ENCODE measurements around the gene HLA-DOA. TPM values are rescaled to one million over a fixed set of nuclear protein-coding genes. Genes with fewer than 3 reads are reported as not detected.

The HLA-DOA gene
- total and polyA plus RNA-seq, 2 experiments from 2014 or later, result 0.74 TPM; not detected in 1

DNA sequence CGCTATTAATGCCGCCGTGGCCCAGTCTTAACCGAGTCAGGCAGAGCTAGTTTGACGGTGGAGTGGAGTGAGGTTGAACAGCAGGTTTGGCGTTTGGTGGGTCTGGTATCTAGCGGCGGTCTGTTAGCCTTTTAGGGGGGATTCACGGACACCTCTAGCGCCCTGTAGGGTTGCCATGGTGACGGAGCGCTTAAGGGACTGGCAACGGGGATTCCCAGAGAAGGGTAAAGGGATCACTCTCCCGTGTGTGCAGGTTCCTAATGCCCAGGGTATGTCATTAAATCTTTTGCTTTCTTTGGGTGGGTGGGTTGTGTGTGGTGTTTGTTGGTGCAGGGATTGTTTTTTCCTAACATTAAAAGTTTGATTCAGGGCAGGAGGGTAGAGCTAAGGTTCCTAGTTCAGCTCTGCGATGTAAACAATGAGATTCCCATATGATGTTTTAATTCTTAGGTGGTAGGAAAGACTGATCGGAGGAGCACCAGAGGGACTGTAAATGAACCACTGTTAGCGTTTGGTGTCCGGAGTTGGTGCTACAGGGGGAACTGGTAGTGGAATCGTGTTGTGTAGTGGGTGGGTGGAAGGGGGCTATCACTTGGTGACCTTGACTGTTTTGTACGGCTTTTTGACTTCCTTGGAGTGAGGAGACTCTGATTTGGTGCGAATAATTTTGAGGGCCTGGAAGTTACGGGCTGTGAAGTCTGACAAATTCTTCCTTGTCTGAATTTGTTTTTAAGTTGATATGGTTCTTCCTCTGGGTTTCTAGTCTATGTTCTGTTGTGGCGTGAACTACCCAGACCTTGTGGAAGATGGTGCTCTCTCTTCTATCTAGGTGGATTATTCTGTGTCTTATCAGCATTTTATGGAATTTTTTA lies 36.0 kb downstream of the HLA-DOA start:
- TF ChIP-seq, protein P1, sequence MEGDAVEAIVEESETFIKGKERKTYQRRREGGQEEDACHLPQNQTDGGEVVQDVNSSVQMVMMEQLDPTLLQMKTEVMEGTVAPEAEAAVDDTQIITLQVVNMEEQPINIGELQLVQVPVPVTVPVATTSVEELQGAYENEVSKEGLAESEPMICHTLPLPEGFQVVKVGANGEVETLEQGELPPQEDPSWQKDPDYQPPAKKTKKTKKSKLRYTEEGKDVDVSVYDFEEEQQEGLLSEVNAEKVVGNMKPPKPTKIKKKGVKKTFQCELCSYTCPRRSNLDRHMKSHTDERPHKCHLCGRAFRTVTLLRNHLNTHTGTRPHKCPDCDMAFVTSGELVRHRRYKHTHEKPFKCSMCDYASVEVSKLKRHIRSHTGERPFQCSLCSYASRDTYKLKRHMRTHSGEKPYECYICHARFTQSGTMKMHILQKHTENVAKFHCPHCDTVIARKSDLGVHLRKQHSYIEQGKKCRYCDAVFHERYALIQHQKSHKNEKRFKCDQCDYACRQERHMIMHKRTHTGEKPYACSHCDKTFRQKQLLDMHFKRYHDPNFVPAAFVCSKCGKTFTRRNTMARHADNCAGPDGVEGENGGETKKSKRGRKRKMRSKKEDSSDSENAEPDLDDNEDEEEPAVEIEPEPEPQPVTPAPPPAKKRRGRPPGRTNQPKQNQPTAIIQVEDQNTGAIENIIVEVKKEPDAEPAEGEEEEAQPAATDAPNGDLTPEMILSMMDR (IDR thresholded peaks at IDR 0.05; ENCODE audit: low read depth, low read length), result no peak
- DNase-seq (ENCODE audit: low read depth in 1 of 2, low spot score in 1 of 2), result peak in 1 of 2 donors; percentile 76
- Histone ChIP-seq H3K4me1 (ENCODE audit: low read depth) (peaks cover 8% of the 10 kb centered on the region), H3K27ac (peak overlapping the region; percentile 80), H3K9me3 (ENCODE audit: low read depth) (no peaks in the 10 kb centered on the region), H3K27me3 (no peaks in the 10 kb centered on the region), H3K4me3 (peak overlapping the region; percentile 96), H3K36me3 (peaks cover 40% of the 10 kb centered on the region)

DNA sequence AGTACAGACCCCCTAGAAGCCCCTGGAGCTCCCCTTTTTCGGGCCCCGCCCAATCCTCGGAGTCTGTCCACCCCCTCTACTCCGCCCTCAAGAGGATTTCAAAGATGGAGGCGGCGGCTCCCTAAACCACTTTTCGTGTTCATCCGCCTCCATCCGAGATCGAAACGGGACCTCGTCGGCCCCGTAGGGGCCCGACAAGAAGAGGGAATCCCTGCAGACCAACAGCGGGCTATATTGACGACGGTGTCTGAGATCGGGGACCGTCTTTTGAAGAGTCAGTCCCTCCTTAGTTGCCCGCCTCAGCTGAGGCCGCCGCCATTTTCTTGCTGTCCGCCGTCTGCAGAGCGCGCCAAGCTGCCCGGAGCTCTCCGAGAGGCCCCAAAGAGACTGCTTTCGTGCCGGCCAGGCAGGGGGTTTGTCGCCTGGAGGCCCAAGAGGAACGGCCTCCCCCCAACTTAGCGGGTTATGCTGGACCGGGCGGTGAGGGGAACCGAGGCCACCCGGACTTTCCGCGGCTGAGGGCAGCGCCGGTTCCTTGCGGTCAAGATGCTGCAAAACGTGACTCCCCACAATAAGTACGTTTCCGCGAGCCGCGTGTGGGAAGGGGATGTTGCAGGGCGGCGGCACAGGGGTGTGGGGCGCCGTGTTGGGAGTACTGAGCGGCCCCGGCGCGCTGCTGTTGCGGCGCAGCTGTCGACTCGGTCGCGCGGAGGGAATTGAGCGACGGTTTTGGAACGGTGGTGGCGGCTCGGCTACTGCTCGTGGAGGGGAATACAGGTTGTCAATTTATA lies 36.8 kb downstream of the HLA-DOA start:
- peaks cover 32% of the 10 kb centered on the region for H3K36me3 ChIP-seq

DNA sequence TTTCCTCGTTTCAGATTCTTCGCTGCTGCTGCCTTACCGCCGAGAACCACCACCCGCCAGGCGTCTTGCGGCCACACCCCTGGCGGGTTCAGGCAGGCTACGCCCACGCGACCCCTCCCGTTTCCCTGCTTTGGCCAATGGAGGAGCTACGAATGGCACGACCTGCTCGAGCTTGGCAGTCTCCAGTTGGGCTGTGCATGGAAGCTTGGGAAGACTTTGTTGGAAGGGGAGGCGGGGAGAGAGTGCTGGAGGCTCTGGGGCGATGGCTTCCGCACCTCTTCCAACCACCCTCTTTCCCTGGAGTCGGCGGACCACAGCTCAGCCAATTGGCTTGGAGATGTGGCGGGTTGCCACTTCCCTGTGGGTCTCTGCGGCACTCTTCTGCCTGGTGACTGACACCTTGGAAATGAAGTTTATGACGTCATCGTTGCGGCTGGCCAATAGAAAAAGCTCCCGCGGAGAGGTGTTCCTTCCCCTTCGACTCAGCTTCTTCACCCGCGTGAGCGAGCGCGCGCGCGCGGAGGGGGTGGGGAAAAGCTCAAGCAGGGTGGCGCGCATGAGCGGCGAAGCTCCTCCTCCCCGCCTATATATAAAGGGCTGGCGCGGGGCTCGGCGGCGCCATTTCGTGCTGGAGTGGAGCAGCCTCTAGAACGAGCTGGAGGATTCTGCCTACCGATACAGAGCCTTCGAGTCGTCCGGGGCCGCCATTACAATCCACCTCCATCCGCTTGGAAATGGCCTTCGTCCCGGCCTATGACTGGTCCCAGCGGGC lies 37.6 kb downstream of the HLA-DOA start:
- peak; percentile 99 to 100 for DNase-seq (ENCODE audit: low read depth in 1 of 2, low spot score in 1 of 2)
- Histone ChIP-seq H3K27me3 (no peaks in the 10 kb centered on the region), H3K27ac (peak overlapping the region; percentile 99), H3K4me3 (peak overlapping the region; percentile 96), H3K9me3 (ENCODE audit: low read depth) (no peaks in the 10 kb centered on the region), H3K4me1 (ENCODE audit: low read depth) (peaks cover 17% of the 10 kb centered on the region), H3K36me3 (peaks cover 24% of the 10 kb centered on the region)
- TF ChIP-seq, protein P1 (IDR thresholded peaks at IDR 0.05; ENCODE audit: low read depth, low read length), result no peak

More for the DNA sequence above, 36.8 kb downstream of the HLA-DOA start:
- Histone ChIP-seq H3K4me3 (peak overlapping the region; percentile 96), H3K27me3 (no peaks in the 10 kb centered on the region), H3K9me3 (ENCODE audit: low read depth) (no peaks in the 10 kb centered on the region), H3K4me1 (ENCODE audit: low read depth) (peaks cover 9% of the 10 kb centered on the region), H3K27ac (peak overlapping the region; percentile 80)
- TF ChIP-seq, protein P1 (IDR thresholded peaks at IDR 0.05; ENCODE audit: low read depth, low read length), result no peak
- DNase-seq (ENCODE audit: low read depth in 1 of 2, low spot score in 1 of 2), result peak in 1 of 2 donors; percentile 36

DNA sequence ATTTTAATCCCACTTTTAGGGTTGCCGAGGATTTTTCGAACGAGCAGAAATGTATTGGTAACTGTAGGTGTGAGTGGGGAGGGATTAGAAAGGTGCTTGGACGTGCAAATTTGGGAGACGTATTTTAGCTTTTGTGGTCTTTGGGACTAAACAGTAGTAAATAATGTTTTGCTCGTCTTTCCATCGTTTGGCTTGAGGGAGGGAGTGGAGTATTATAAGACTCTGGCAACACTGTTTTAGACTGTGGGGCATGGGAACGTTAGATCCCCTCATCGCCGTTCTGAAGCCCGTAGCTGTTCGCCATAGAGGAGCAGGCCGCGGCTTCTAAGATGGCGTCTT lies 38.2 kb downstream of the HLA-DOA start:
- Histone ChIP-seq H3K9me3 (ENCODE audit: low read depth) (no peaks in the 10 kb centered on the region), H3K4me1 (ENCODE audit: low read depth) (peaks cover 22% of the 10 kb centered on the region), H3K4me3 (peak overlapping the region; percentile 73), H3K36me3 (peaks cover 19% of the 10 kb centered on the region), H3K27me3 (no peaks in the 10 kb centered on the region), H3K27ac (peak overlapping the region; percentile 99)
- DNase-seq (ENCODE audit: low read depth in 1 of 2, low spot score in 1 of 2), result no peak
- TF ChIP-seq, protein P1 (IDR thresholded peaks at IDR 0.05; ENCODE audit: low read depth, low read length), result no peak
